RWPE2 (cell line): Measurements from ENCODE around the gene PDE8B.

ENCODE experiments used
- ATAC-seq: fragments of 200-7000 bp; cut with Tn5 transposase; 3 replicates; pipeline ENCODE4 v1.9.1; 2021; ENCODE audit warnings: low read depth
- DNase-seq: peaks from one replicate; pipeline ENCODE4 v3.0.0-alpha.2; 2020; ENCODE audit warnings: low spot score
- H3K27ac ChIP-seq: fragments of 450-650 bp; 2 replicates; pipeline ENCODE4 v1.5.1; 2017; ENCODE audit warnings: mild to moderate bottlenecking; ENCODE audit not compliant: poor library complexity, severe bottlenecking
- H3K27me3 ChIP-seq: fragments of 250-450 bp; sonication (Bioruptor Pico); 2 replicates; pipeline ENCODE4 v1.5.1; 2021; ENCODE audit warnings: mild to moderate bottlenecking, moderate library complexity; ENCODE audit not compliant: insufficient read depth, poor library complexity, severe bottlenecking
- H3K36me3 ChIP-seq: fragments of 250-450 bp; sonication (Bioruptor Pico); 2 replicates; pipeline ENCODE4 v1.5.1; 2020; ENCODE audit warnings: low read depth, mild to moderate bottlenecking, moderate library complexity
- H3K4me1 ChIP-seq: fragments of 250-450 bp; sonication (Bioruptor Pico); 2 replicates; pipeline ENCODE4 v1.5.1; 2021; ENCODE audit warnings: mild to moderate bottlenecking, moderate library complexity; ENCODE audit not compliant: insufficient read depth, poor library complexity, severe bottlenecking
- H3K4me3 ChIP-seq: fragments of 250-450 bp; sonication (Bioruptor Pico); 2 replicates; pipeline ENCODE4 v1.5.1; 2021; ENCODE audit warnings: mild to moderate bottlenecking, moderate library complexity; ENCODE audit not compliant: severe bottlenecking
- H3K9me3 ChIP-seq: fragments of 250-450 bp; sonication (Bioruptor Pico); 2 replicates; pipeline ENCODE4 v1.5.1; 2021; ENCODE audit warnings: mild to moderate bottlenecking, moderate library complexity; ENCODE audit not compliant: severe bottlenecking
- TF ChIP-seq, protein P1 (sequence below): fragments of 450-650 bp; IDR thresholded peaks from one replicate; pipeline ENCODE4 v1.5.1; 2017; ENCODE audit warnings: mild to moderate bottlenecking, moderate library complexity; ENCODE audit not compliant: poor library complexity, severe bottlenecking

Gene PDE8B

DNA sequence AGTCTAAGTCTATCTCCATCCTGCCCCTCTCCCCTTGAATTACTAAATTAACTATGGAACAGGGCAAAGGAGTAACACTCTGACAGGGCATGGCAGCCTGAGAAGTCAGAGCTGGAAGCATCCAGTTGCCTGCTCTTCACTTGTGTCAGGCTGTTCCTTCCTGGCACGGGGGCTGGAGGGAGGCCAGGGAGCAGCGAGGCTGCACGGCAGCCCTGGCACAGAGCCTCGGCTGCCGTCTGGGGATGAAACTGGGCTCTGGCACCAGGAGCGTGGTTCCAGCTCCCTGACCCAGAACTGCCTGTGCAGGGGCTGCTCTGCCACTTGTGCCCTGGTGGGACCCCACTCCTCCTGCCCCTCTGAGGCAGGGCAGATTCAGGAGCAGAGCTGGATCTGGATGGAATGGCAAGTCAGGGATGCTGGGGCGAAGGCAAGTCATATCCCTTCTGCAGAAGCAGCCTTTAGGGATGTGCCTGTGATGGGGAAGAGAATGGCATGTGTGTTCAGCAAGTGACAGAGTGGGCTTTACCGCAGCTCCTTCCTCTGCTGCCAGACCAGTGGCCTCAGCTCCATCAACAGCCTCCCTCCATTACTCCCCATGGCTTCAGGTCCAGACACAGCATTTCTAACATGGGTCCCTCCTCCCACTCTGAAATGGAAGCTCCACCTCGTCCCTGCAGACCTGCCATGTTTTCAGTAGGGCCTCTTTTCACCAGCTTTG lies 42.2 kb upstream of the PDE8B start:
- Histone ChIP-seq H3K4me1 (peaks cover 17% of the 10 kb centered on the region), H3K36me3 (no peaks in the 10 kb centered on the region), H3K4me3 (no peak overlapping the region), H3K27me3 (no peaks in the 10 kb centered on the region), H3K9me3 (no peaks in the 10 kb centered on the region), H3K27ac (peak overlapping the region; percentile 43)
- DNase-seq, result no peak
- peak; percentile 52 for ATAC-seq
- TF ChIP-seq, protein P1, sequence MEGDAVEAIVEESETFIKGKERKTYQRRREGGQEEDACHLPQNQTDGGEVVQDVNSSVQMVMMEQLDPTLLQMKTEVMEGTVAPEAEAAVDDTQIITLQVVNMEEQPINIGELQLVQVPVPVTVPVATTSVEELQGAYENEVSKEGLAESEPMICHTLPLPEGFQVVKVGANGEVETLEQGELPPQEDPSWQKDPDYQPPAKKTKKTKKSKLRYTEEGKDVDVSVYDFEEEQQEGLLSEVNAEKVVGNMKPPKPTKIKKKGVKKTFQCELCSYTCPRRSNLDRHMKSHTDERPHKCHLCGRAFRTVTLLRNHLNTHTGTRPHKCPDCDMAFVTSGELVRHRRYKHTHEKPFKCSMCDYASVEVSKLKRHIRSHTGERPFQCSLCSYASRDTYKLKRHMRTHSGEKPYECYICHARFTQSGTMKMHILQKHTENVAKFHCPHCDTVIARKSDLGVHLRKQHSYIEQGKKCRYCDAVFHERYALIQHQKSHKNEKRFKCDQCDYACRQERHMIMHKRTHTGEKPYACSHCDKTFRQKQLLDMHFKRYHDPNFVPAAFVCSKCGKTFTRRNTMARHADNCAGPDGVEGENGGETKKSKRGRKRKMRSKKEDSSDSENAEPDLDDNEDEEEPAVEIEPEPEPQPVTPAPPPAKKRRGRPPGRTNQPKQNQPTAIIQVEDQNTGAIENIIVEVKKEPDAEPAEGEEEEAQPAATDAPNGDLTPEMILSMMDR, result no peak

DNA sequence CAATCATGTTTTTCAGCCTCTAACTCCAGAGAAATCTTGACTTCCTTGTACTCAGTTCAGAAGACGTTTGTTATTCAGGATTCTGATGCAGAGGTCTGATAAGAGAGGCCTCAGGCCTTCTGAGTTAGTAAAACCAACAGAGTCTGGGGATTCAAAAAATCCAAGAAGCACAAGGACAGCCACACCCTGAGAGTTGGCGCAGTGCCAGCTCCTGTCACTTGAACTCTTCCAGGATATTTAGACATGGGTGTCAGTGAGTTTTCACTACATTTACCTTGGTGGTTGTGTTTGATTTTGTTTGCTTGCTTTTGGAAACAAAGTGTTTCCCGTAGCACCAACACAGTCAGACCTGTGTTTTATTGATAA lies 41.6 kb upstream of the PDE8B start:
- no peaks in the 10 kb centered on the region for H3K27me3 ChIP-seq
- peak overlapping the region; percentile 43 for H3K27ac ChIP-seq
- no peaks in the 10 kb centered on the region for H3K36me3 ChIP-seq
- ATAC-seq, result peak; percentile 29
- H3K9me3 ChIP-seq, result no peaks in the 10 kb centered on the region
- DNase-seq, result no peak
- TF ChIP-seq, protein P1, result no peak
- H3K4me1 ChIP-seq, result peaks cover 17% of the 10 kb centered on the region
- H3K4me3 ChIP-seq, result no peak overlapping the region

DNA sequence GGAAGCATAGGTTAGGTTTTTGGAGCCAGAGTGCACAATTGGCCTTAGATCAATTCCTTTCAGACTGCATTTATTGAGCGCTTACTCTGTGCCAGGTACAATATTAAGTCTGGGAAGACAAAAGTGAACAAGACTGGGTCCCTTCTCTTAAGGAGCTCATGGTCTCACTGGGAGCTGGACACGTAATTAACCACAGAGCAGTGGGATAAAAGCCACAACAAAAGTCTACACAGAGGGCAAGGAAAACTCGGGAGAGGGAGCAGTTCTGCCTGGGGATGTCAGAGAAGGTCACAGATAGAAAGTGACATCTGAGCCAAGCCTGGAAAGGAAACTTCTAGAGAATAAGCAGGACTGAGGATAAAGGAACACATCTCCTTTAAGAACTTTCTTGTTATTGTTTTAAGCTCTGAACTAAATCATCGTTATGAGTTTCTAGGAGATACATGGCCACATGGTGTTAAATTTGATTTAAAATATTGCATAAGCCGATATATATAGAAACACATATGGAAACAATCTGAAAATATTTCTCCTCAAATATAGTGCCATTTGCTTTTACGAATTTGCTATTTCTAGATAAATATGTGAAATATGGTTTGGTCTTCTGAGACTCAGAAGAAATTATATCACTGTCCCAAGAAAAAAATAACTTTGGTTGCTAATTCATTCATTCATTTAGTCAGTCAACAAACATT lies 40.1 kb upstream of the PDE8B start:
- no peak for ATAC-seq
- peaks cover 17% of the 10 kb centered on the region for H3K4me1 ChIP-seq
- no peak overlapping the region for H3K27ac ChIP-seq
- H3K36me3 ChIP-seq, result no peaks in the 10 kb centered on the region
- H3K27me3 ChIP-seq, result no peaks in the 10 kb centered on the region
- DNase-seq, result no peak
- TF ChIP-seq, protein P1, result no peak
- no peaks in the 10 kb centered on the region for H3K9me3 ChIP-seq
- H3K4me3 ChIP-seq, result no peak overlapping the region

DNA sequence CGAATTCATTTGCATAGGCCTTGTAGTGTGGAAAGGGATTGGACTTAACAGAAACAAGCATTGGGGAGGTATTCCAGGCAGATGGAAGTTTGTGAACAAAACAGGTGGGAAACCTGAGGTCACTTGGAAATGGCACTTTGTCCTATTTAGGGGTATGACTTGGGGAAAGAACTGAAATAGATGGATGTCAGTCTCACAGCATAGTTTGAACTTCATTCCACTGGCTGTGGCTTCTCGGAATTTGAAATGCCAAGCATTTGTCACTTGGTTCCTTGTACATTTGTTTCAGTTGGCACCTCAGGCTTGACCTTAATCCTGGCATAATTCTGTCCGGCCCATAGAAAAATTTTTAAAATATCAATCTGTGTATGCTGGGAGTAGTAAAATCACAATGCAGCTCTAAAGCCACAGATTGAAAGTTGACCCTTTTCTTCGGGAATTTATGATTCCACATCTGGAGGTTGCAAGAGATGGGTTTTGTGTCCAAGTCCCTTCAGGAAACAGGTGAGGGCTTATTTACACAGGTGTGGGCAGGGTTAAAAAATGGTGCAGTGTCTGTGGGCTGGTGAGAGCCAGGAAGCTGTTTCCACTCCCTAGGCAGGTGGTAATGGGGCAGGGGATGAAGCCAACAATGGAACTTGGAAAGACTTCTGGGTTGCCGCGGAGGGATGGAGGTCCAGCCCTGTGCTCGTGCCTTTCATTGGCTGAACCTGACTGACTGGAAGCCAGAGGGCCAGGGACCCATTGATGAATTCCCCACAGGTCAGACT lies 39.2 kb upstream of the PDE8B start:
- no peaks in the 10 kb centered on the region for H3K9me3 ChIP-seq
- no peak for ATAC-seq
- H3K4me3 ChIP-seq, result no peak overlapping the region
- H3K27me3 ChIP-seq, result no peaks in the 10 kb centered on the region
- H3K4me1 ChIP-seq, result peaks cover 17% of the 10 kb centered on the region
- DNase-seq, result no peak
- no peak overlapping the region for H3K27ac ChIP-seq
- TF ChIP-seq, protein P1, result no peak
- no peaks in the 10 kb centered on the region for H3K36me3 ChIP-seq
